Liver (tissue), 3 donors: ENCODE data around the gene VWA7.

Source experiments
- EGR1 ChIP-seq, 2 donors: IDR thresholded peaks; 2 replicates each; pipeline ENCODE4 v1.6.1; 2016 to 2018; ENCODE audit warnings: antibody characterized with exemption in 2 of 2, low read depth in 2 of 2
- TF ChIP-seq, protein P1 (sequence below): fragments of 150-350 bp; IDR thresholded peaks from 2 replicates; pipeline ENCODE4 v1.5.1; 2017; ENCODE audit warnings: improper control_type of control experiment, low read depth, low read length; ENCODE audit not compliant: missing input control
- donor health status: healthy.
- donor health status: healthy.

DNA sequence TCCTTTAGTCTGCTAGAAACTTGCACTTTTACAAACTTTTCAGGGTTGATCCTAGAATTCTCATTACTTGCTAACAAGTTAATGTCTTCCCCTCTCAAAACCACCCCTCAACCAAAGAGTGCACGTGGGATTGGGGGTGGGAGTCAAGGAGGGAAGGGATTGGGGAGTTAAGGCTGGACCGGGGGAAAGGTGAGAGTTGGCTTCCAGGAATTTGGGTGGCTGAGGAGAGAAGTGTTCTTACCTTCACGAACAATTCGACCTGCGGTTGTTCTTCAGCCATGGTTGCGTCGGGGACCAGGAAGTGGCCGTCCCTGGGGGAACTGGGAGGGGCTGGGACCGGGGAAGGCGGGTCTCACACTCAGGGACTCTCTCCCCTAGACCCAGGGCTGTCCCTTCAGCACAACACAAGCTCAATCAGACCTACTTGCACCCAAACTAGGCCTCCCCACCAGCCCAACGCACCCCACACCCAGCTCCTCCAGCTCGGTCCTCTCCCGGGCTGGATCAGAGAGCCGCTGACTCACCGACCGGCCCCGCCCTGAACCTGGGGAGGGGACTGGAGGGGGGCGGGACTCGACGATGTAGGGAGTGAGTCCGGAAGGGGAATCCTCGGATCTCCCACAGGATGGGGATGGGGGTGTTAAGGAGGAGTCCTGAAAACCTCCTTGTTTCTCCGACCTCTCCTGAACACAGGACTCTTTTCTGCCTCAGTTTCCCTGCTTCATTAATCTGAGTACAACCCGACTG lies 40.9 kb downstream of the VWA7 start, which contains the start of gene CLIC1:
- TF ChIP-seq, protein P1, sequence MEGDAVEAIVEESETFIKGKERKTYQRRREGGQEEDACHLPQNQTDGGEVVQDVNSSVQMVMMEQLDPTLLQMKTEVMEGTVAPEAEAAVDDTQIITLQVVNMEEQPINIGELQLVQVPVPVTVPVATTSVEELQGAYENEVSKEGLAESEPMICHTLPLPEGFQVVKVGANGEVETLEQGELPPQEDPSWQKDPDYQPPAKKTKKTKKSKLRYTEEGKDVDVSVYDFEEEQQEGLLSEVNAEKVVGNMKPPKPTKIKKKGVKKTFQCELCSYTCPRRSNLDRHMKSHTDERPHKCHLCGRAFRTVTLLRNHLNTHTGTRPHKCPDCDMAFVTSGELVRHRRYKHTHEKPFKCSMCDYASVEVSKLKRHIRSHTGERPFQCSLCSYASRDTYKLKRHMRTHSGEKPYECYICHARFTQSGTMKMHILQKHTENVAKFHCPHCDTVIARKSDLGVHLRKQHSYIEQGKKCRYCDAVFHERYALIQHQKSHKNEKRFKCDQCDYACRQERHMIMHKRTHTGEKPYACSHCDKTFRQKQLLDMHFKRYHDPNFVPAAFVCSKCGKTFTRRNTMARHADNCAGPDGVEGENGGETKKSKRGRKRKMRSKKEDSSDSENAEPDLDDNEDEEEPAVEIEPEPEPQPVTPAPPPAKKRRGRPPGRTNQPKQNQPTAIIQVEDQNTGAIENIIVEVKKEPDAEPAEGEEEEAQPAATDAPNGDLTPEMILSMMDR, result no peak
- no peak for TF ChIP-seq EGR1 (IDR thresholded peaks at IDR 0.05; ENCODE audit: low read depth in 2 of 2)
